ENCODE results near the gene IL34.

DNA sequence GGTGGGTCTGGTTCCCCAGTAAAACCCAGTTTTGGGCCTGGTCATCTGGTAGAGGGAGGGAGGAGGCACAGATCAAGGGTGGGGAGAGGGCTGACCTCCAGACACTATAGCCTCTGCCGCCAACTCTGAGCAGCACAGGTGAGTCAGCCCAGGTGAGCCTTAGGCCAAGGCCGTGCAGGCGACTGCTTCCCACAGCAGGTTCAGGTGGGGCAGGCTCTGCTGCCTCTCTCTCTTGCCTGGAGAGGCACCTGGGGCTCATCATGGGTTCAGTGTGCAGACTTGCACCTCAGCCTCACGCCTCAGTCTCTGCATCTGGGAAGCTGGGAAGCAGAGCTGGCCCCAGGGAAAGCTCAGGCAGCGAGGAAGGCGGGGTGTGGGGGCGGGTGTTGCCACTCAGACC is 37.8 kb upstream of the IL34 start:
- TF ChIP-seq, protein P1, sequence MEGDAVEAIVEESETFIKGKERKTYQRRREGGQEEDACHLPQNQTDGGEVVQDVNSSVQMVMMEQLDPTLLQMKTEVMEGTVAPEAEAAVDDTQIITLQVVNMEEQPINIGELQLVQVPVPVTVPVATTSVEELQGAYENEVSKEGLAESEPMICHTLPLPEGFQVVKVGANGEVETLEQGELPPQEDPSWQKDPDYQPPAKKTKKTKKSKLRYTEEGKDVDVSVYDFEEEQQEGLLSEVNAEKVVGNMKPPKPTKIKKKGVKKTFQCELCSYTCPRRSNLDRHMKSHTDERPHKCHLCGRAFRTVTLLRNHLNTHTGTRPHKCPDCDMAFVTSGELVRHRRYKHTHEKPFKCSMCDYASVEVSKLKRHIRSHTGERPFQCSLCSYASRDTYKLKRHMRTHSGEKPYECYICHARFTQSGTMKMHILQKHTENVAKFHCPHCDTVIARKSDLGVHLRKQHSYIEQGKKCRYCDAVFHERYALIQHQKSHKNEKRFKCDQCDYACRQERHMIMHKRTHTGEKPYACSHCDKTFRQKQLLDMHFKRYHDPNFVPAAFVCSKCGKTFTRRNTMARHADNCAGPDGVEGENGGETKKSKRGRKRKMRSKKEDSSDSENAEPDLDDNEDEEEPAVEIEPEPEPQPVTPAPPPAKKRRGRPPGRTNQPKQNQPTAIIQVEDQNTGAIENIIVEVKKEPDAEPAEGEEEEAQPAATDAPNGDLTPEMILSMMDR (IDR thresholded peaks at IDR 0.05; ENCODE audit: low read depth, low read length): no peak
- TF ChIP-seq EZH2phosphoT487 (IDR thresholded peaks at IDR 0.05; ENCODE audit: low read depth): no peak
